Natural killer cell treated with Interleukin-12 subunit alpha and Interleukin-12 subunit beta and Interleukin-15 and Interleukin-18, amount 100 ng/mL, for 72 hours (primary cell): ENCODE data around the gene SERPINA5. TPM values are rescaled to one million over a fixed set of nuclear protein-coding genes. Genes with fewer than 3 reads are reported as not detected.
A peak's percentile ranks its signal among the peaks of the same experiment; 100 is the strongest.

Experiments used
- ATAC-seq, 2 donors: fragments of 150-1000 bp; cut with Tn5 transposase in 1 of 2; sonication (Bioruptor Pico), chemical (Tn5 transposase) in 1 of 2; 2 replicates each; pipeline ENCODE4 v1.10.0; 2021
- DNase-seq: peaks from one replicate; pipeline ENCODE4 v3.0.0; 2022; ENCODE audit warnings: low spot score
- H3K27ac Mint-ChIP-seq, 2 donors: 1 replicate in 1 of 2; 2 replicates in 1 of 2; pipeline ENCODE4 v1.8.0; 2022; ENCODE audit warnings: mixed read lengths in 2 of 2, mild to moderate bottlenecking in 1 of 2, moderate library complexity in 1 of 2
- H3K27me3 Mint-ChIP-seq, 2 donors: 1 replicate in 1 of 2; 2 replicates in 1 of 2; pipeline ENCODE4 v1.8.0; 2022; ENCODE audit warnings: mixed read lengths in 2 of 2
- H3K36me3 Mint-ChIP-seq: one replicate; pipeline ENCODE4 v1.8.0; 2022; ENCODE audit warnings: mixed read lengths
- H3K4me1 Mint-ChIP-seq, 2 donors: 1 replicate in 1 of 2; 2 replicates in 1 of 2; pipeline ENCODE4 v1.8.0; 2022; ENCODE audit warnings: low read depth in 2 of 2, mixed read lengths in 2 of 2, mild to moderate bottlenecking in 1 of 2
- H3K4me3 Mint-ChIP-seq: one replicate; pipeline ENCODE4 v1.8.0; 2022; ENCODE audit warnings: mixed read lengths
- H3K9me3 Mint-ChIP-seq: 2 replicates; pipeline ENCODE4 v1.8.0; 2022; ENCODE audit warnings: mixed read lengths
- total RNA-seq, 2 donors: library from RNA; stranded (reverse); gene quantifications; one replicate each; pipeline ENCODE4 v1.2.3, GENCODE V29; 2022

The SERPINA5 gene
- total RNA-seq, 2 donors from 2014 or later, result not detected

GRCh38 chr14:94560751-94561655 lies 20.2 kb upstream of the SERPINA5 start, which contains the start of gene SERPINA4:
Gene SERPINA4 (plus strand): TSS chr14:94561442. CDS start chr14:94563483, 2,041 bp downstream.
- ATAC-seq (no peak), DNase-seq (no peak)
- Mint-ChIP-seq H3K36me3 (no peaks in the 10 kb centered on the region), H3K27ac (no peak within 1 kb of the TSS), H3K27me3 (peaks cover 10 to 12% of the 10 kb centered on the region in 2 donors), H3K4me3 (no peak within 1 kb of the TSS), H3K4me1 (no peaks in the 10 kb centered on the region), H3K9me3 (no peaks in the 10 kb centered on the region)

GRCh38 chr14:94561656-94562010 lies 19.6 kb upstream of the SERPINA5 start:
- H3K4me1 Mint-ChIP-seq, result no peaks in the 10 kb centered on the region

GRCh38 chr14:94562022-94562421 lies 19.2 kb upstream of the SERPINA5 start:
- no peak overlapping the region for H3K4me3 Mint-ChIP-seq
- H3K27me3 Mint-ChIP-seq, result peaks cover 12 to 15% of the 10 kb centered on the region in 2 donors
- H3K9me3 Mint-ChIP-seq, result no peaks in the 10 kb centered on the region
- ATAC-seq (no peak), DNase-seq (no peak)
- no peak overlapping the region for H3K27ac Mint-ChIP-seq
- H3K36me3 Mint-ChIP-seq, result no peaks in the 10 kb centered on the region
- H3K4me1 Mint-ChIP-seq, result no peaks in the 10 kb centered on the region

More at GRCh38 chr14:94561656-94562010, 19.6 kb upstream of the SERPINA5 start:
- Mint-ChIP-seq H3K27me3 (peaks cover 12 to 17% of the 10 kb centered on the region in 2 donors), H3K9me3 (no peaks in the 10 kb centered on the region), H3K27ac (no peak overlapping the region), H3K4me3 (no peak overlapping the region), H3K36me3 (no peaks in the 10 kb centered on the region)
- ATAC-seq (no peak), DNase-seq (no peak)

GRCh38 chr14:94562941-94563883 lies 18.0 kb upstream of the SERPINA5 start:
- Mint-ChIP-seq H3K36me3 (no peaks in the 10 kb centered on the region), H3K4me3 (no peak overlapping the region), H3K9me3 (no peaks in the 10 kb centered on the region), H3K27ac (no peak overlapping the region), H3K4me1 (no peaks in the 10 kb centered on the region), H3K27me3 (peaks cover 9 to 10% of the 10 kb centered on the region in 2 donors)
- peak; percentile 28 for DNase-seq
- no peak for ATAC-seq

GRCh38 chr14:94564381-94564780 lies 16.8 kb upstream of the SERPINA5 start:
- H3K36me3 Mint-ChIP-seq, result no peaks in the 10 kb centered on the region
- peak; percentile 1 for DNase-seq
- H3K9me3 Mint-ChIP-seq, result no peaks in the 10 kb centered on the region
- no peak overlapping the region for H3K4me3 Mint-ChIP-seq
- no peaks in the 10 kb centered on the region for H3K4me1 Mint-ChIP-seq
- H3K27me3 Mint-ChIP-seq, result peaks cover 9 to 10% of the 10 kb centered on the region in 2 donors
- ATAC-seq, result no peak
- H3K27ac Mint-ChIP-seq, result no peak overlapping the region

- Mint-ChIP-seq H3K27ac (no peak overlapping the region), H3K27me3 (peaks cover 10 to 11% of the 10 kb centered on the region in 2 donors), H3K4me1 (no peaks in the 10 kb centered on the region), H3K9me3 (no peaks in the 10 kb centered on the region), H3K4me3 (no peak overlapping the region), H3K36me3 (no peaks in the 10 kb centered on the region)
- ATAC-seq (no peak), DNase-seq (no peak)
These were observed 13.0 kb upstream of the SERPINA5 start for GRCh38 chr14:94568186-94568585.

GRCh38 chr14:94569381-94570001 lies 11.7 kb upstream of the SERPINA5 start:
- H3K27me3 Mint-ChIP-seq, result peaks cover 7 to 10% of the 10 kb centered on the region in 2 donors
- no peak overlapping the region for H3K27ac Mint-ChIP-seq

GRCh38 chr14:94570002-94570400 lies 11.2 kb upstream of the SERPINA5 start:
- ATAC-seq (peak in 1 of 2 donors; percentile 10), DNase-seq (no peak)
- Mint-ChIP-seq H3K4me1 (no peaks in the 10 kb centered on the region), H3K27me3 (peaks cover 4 to 10% of the 10 kb centered on the region in 2 donors), H3K27ac (no peak overlapping the region), H3K4me3 (no peak overlapping the region), H3K9me3 (no peaks in the 10 kb centered on the region), H3K36me3 (no peaks in the 10 kb centered on the region)

More at GRCh38 chr14:94569381-94570001, 11.7 kb upstream of the SERPINA5 start:
- H3K9me3 Mint-ChIP-seq, result no peaks in the 10 kb centered on the region
- DNase-seq (no peak), ATAC-seq (no peak)
- no peaks in the 10 kb centered on the region for H3K4me1 Mint-ChIP-seq
- H3K36me3 Mint-ChIP-seq, result no peaks in the 10 kb centered on the region
- H3K4me3 Mint-ChIP-seq, result no peak overlapping the region

GRCh38 chr14:94570440-94570839 lies 10.8 kb upstream of the SERPINA5 start:
- Mint-ChIP-seq H3K27ac (no peak overlapping the region), H3K9me3 (no peaks in the 10 kb centered on the region), H3K36me3 (no peaks in the 10 kb centered on the region), H3K4me3 (no peak overlapping the region), H3K27me3 (peaks cover 4 to 10% of the 10 kb centered on the region in 2 donors), H3K4me1 (no peaks in the 10 kb centered on the region)
- ATAC-seq, result no peak
- DNase-seq, result no peak

GRCh38 chr14:94571395-94571794 lies 9.8 kb upstream of the SERPINA5 start:
- H3K27me3 Mint-ChIP-seq, result peaks cover 3 to 4% of the 10 kb centered on the region in 2 donors
- no peak for DNase-seq
- H3K36me3 Mint-ChIP-seq, result no peaks in the 10 kb centered on the region
- no peaks in the 10 kb centered on the region for H3K9me3 Mint-ChIP-seq
- H3K4me1 Mint-ChIP-seq, result no peaks in the 10 kb centered on the region
- ATAC-seq, result no peak
- no peak overlapping the region for H3K4me3 Mint-ChIP-seq
- H3K27ac Mint-ChIP-seq, result no peak overlapping the region

- no peak overlapping the region for H3K27ac Mint-ChIP-seq
- peaks cover 0 to 2% of the 10 kb centered on the region in 2 donors for H3K27me3 Mint-ChIP-seq
- ATAC-seq (no peak), DNase-seq (no peak)
- no peaks in the 10 kb centered on the region for H3K36me3 Mint-ChIP-seq
- no peaks in the 10 kb centered on the region for H3K9me3 Mint-ChIP-seq
- no peak overlapping the region for H3K4me3 Mint-ChIP-seq
- no peaks in the 10 kb centered on the region for H3K4me1 Mint-ChIP-seq
These were observed 9.3 kb upstream of the SERPINA5 start for GRCh38 chr14:94571950-94572349.

- ATAC-seq (no peak), DNase-seq (no peak)
- H3K27ac Mint-ChIP-seq, result no peak overlapping the region
- no peaks in the 10 kb centered on the region for H3K4me1 Mint-ChIP-seq
- H3K36me3 Mint-ChIP-seq, result no peaks in the 10 kb centered on the region
- H3K27me3 Mint-ChIP-seq, result peaks cover 0 to 2% of the 10 kb centered on the region in 2 donors
- no peaks in the 10 kb centered on the region for H3K9me3 Mint-ChIP-seq
- no peak overlapping the region for H3K4me3 Mint-ChIP-seq
These were observed 8.5 kb upstream of the SERPINA5 start for GRCh38 chr14:94572637-94573303.
